ENCODE measurements around the gene LAMTOR2.

The LAMTOR2 gene

DNA sequence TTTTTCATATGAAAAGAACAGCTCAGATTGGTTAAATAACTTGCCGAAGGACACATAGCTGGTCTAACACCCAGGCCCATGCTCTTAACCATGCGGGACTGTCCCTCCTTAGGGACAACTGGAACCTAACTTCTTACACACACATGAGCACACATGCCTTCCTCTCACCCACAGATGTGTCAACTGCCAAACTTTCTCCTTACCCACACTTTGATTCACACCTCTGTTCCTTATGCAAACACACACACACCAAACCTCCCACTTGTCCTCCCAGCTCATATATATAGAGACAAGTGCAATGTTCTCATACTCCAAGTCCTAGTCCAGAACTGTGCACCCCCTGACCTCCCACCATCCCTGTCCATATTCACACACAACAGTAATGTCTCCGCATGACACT is 10.6 kb downstream of the LAMTOR2 start:
- Histone ChIP-seq H3K4me2 (ENCODE audit: low read depth, low read length, poor library complexity, severe bottlenecking) (no peak overlapping the region), H3K36me3 (ENCODE audit: insufficient read depth, low read length) (no peaks in the 10 kb centered on the region)

DNA sequence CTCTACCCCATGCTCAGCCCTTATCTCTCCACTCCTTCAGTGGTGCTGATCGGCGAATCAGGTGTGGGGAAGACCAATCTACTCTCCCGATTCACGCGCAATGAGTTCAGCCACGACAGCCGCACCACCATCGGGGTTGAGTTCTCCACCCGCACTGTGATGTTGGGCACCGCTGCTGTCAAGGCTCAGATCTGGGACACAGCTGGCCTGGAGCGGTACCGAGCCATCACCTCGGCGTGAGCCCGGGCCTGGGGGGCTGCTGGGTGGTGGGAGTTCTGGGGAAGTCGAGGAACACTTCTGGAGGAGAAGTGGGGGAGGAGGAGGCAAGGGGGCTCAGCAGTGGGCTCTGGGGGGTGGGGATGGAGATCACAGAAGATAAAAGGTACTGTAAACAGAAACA is 11.3 kb downstream of the LAMTOR2 start:
- H4K20me1 ChIP-seq (ENCODE audit: insufficient read depth, low read length, poor library complexity, severe bottlenecking) = no peaks in the 10 kb centered on the region
- TF ChIP-seq, protein P1, sequence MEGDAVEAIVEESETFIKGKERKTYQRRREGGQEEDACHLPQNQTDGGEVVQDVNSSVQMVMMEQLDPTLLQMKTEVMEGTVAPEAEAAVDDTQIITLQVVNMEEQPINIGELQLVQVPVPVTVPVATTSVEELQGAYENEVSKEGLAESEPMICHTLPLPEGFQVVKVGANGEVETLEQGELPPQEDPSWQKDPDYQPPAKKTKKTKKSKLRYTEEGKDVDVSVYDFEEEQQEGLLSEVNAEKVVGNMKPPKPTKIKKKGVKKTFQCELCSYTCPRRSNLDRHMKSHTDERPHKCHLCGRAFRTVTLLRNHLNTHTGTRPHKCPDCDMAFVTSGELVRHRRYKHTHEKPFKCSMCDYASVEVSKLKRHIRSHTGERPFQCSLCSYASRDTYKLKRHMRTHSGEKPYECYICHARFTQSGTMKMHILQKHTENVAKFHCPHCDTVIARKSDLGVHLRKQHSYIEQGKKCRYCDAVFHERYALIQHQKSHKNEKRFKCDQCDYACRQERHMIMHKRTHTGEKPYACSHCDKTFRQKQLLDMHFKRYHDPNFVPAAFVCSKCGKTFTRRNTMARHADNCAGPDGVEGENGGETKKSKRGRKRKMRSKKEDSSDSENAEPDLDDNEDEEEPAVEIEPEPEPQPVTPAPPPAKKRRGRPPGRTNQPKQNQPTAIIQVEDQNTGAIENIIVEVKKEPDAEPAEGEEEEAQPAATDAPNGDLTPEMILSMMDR (conservative IDR thresholded peaks at IDR 0.05; ENCODE audit: low read length) = no peak
- TF ChIP-seq EZH2phosphoT487 (IDR thresholded peaks at IDR 0.05; ENCODE audit: borderline replicate concordance) = no peak
- H3K9me2 ChIP-seq (replicated peaks; ENCODE audit: low read depth, low read length) = no peaks in the 10 kb centered on the region
- H3K9ac ChIP-seq (ENCODE audit: low read depth, low read length, poor library complexity, severe bottlenecking) = no peak overlapping the region
- no peak overlapping the region for H3K4me2 ChIP-seq (ENCODE audit: low read depth, low read length, poor library complexity, severe bottlenecking)
- H3K27me3 ChIP-seq (ENCODE audit: insufficient read depth, low read length, poor library complexity, severe bottlenecking) = no peaks in the 10 kb centered on the region
- no peaks in the 10 kb centered on the region for H3K4me1 ChIP-seq (ENCODE audit: insufficient read depth, low read length, poor library complexity, severe bottlenecking)
- H3K36me3 ChIP-seq (ENCODE audit: insufficient read depth, low read length) = no peaks in the 10 kb centered on the region
- H2AFZ ChIP-seq (ENCODE audit: low read length) = no peak overlapping the region
- H3F3A ChIP-seq (ENCODE audit: low read depth) = no peaks in the 10 kb centered on the region
- no peaks in the 10 kb centered on the region for H3K79me2 ChIP-seq (ENCODE audit: insufficient read depth, low read length)
- H3K4me3 ChIP-seq (ENCODE audit: low read length, poor library complexity, severe bottlenecking) = no peak overlapping the region
- H3K9me3 ChIP-seq (ENCODE audit: insufficient read depth, low read depth, low read length) = no peaks in the 10 kb centered on the region

More for the DNA sequence above, 10.6 kb downstream of the LAMTOR2 start:
- TF ChIP-seq, protein P1 (conservative IDR thresholded peaks at IDR 0.05; ENCODE audit: low read length) = no peak
- no peak for TF ChIP-seq EZH2phosphoT487 (IDR thresholded peaks at IDR 0.05; ENCODE audit: borderline replicate concordance)
- H3K9ac ChIP-seq (ENCODE audit: low read depth, low read length, poor library complexity, severe bottlenecking) = no peak overlapping the region
- no peaks in the 10 kb centered on the region for H3K9me3 ChIP-seq (ENCODE audit: insufficient read depth, low read depth, low read length)
- H3K4me1 ChIP-seq (ENCODE audit: insufficient read depth, low read length, poor library complexity, severe bottlenecking) = no peaks in the 10 kb centered on the region
- no peaks in the 10 kb centered on the region for H4K20me1 ChIP-seq (ENCODE audit: insufficient read depth, low read length, poor library complexity, severe bottlenecking)
- H2AFZ ChIP-seq (ENCODE audit: low read length) = no peak overlapping the region
- H3F3A ChIP-seq (ENCODE audit: low read depth) = no peaks in the 10 kb centered on the region
- no peaks in the 10 kb centered on the region for H3K27me3 ChIP-seq (ENCODE audit: insufficient read depth, low read length, poor library complexity, severe bottlenecking)
- H3K79me2 ChIP-seq (ENCODE audit: insufficient read depth, low read length) = no peaks in the 10 kb centered on the region
- H3K9me2 ChIP-seq (replicated peaks; ENCODE audit: low read depth, low read length) = no peaks in the 10 kb centered on the region
- H3K4me3 ChIP-seq (ENCODE audit: low read length, poor library complexity, severe bottlenecking) = no peak overlapping the region

DNA sequence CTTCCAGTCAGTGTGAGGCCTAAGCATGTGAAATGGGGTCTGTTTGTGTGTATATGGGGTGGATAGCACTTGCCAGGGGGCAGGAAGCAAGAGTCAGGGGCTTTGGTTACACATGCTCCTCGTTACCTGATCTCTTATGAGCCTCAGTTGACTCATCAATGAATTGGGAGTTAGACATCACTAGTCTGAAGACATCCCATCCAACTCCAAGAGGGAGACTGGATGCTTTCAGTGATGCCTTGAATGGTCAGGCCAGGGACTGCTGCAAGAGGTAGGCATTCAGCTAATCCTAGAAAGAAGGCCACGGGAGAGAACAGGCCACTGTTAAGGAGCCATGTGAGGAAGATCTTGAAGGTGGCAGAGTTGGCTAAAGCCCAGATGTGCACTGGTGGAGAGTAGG is 12.7 kb downstream of the LAMTOR2 start:
- no peak overlapping the region for H2AFZ ChIP-seq (ENCODE audit: low read length)
- H3K4me1 ChIP-seq (ENCODE audit: insufficient read depth, low read length, poor library complexity, severe bottlenecking) = no peaks in the 10 kb centered on the region

More for the DNA sequence above, 12.7 kb downstream of the LAMTOR2 start:
- Histone ChIP-seq H3K9ac (ENCODE audit: low read depth, low read length, poor library complexity, severe bottlenecking) (no peak overlapping the region), H3K9me2 (replicated peaks; ENCODE audit: low read depth, low read length) (no peaks in the 10 kb centered on the region), H3K4me2 (ENCODE audit: low read depth, low read length, poor library complexity, severe bottlenecking) (no peak overlapping the region), H3K79me2 (ENCODE audit: insufficient read depth, low read length) (no peaks in the 10 kb centered on the region), H3K9me3 (ENCODE audit: insufficient read depth, low read depth, low read length) (no peaks in the 10 kb centered on the region), H3K4me3 (ENCODE audit: low read length, poor library complexity, severe bottlenecking) (no peak overlapping the region), H3F3A (ENCODE audit: low read depth) (no peaks in the 10 kb centered on the region), H4K20me1 (ENCODE audit: insufficient read depth, low read length, poor library complexity, severe bottlenecking) (no peaks in the 10 kb centered on the region), H3K36me3 (ENCODE audit: insufficient read depth, low read length) (no peaks in the 10 kb centered on the region), H3K27me3 (ENCODE audit: insufficient read depth, low read length, poor library complexity, severe bottlenecking) (no peaks in the 10 kb centered on the region)
- TF ChIP-seq, protein P1 (conservative IDR thresholded peaks at IDR 0.05; ENCODE audit: low read length) = no peak
- TF ChIP-seq EZH2phosphoT487 (IDR thresholded peaks at IDR 0.05; ENCODE audit: borderline replicate concordance) = no peak

All from Loucy (cell line).